Bronchus fibroblast of lung (primary cell): ENCODE measurements around the gene SLC22A1. TPM values are rescaled to one million over a fixed set of nuclear protein-coding genes. Genes with fewer than 3 reads are reported as not detected.

Experiments used
- total RNA-seq: library from RNA; depleted of rRNA; stranded (reverse); fragments of >200 nt; gene quantifications from 2 replicates; pipeline ENCODE4 v1.2.3, GENCODE V29; 2015

SLC22A1 gene
- total RNA-seq, result under 0.01 TPM in 1 of 2 replicates, not detected in the other

DNA sequence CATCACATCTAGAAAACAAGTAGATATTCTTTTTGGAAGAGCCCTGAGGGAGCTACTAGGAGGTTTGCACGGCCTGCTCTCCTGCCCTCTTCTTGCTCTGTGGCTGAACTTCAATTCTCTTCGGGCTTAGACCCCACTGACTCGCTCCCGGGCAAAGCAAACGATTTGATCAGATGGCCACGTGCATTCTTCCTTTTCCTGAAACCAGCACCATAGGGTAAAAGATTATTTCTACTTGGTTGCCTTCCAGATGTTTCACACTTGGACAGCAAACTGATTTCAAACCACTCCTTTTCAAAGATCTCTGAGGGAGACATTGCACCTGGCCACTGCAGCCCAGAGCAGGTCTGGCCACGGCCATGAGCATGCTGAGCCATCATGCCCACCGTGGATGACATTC, at the start of gene SLC22A1:
Gene SLC22A1, plus strand, starts transcription at position 258 of the 400 bp plus-strand sequence. Its CDS starts 121 bp downstream, at position 379.

Other genes starting within 250 kb of the SLC22A1 start
- gene MAS1, start 230.8 kb upstream of the SLC22A1 start, total RNA-seq, result not detected in 2 replicates
- 33.6 and 40.9 TPM in 2 replicates for gene IGF2R, start 152.7 kb upstream of the SLC22A1 start, total RNA-seq
- gene SLC22A2, start 137.0 kb downstream of the SLC22A1 start, total RNA-seq, result not detected in 2 replicates
- 0.15 TPM in 1 of 2 replicates, not detected in the other for gene SLC22A3, start 226.6 kb downstream of the SLC22A1 start, total RNA-seq